CD4-positive, alpha-beta T cell (primary cell): ENCODE data around the gene REV3L. TPM values are rescaled to one million over a fixed set of nuclear protein-coding genes. Genes with fewer than 3 reads are reported as not detected.

Source experiments
- ATAC-seq: fragments of 200-7000 bp; cut with Tn5 transposase; one replicate; pipeline ENCODE4 v1.10.0; 2022; ENCODE audit warnings: mild to moderate bottlenecking; ENCODE audit not compliant: poor library complexity
- CTCF ChIA-PET: fragments of 350-600 bp; sonication (Branson Sonifier 250); formaldehyde crosslinking; loops from one replicate; lab custom pipeline; 2021; ENCODE audit warnings: antibody characterized with exemption, inconsistent platforms; lab: Charles Lee
- POLR2A ChIA-PET: fragments of 350-600 bp; sonication (Branson Sonifier 250); formaldehyde crosslinking; loops from one replicate; lab custom pipeline; 2021; ENCODE audit warnings: antibody characterized with exemption, inconsistent platforms; lab: Charles Lee
- DNase-seq, 14 experiments: peaks; one replicate each; pipeline ENCODE4 v3.0.0-alpha.2; 2013 to 2020; ENCODE audit warnings: mixed read lengths in 2 of 14
- H3K27ac ChIP-seq, 2 donors: one replicate each; pipeline versions ENCODE4 v1.5.1 to v1.7.0; 2013; ENCODE audit warnings: low read length in 2 of 2, low read depth in 1 of 2, mild to moderate bottlenecking in 1 of 2
- H3K27me3 ChIP-seq, 2 experiments: 1 replicate in 1 of 2; 2 replicates in 1 of 2; pipeline versions ENCODE4 v1.6.1 to v1.7.0; 2013; ENCODE audit warnings: low read length in 2 of 2, control low read depth in 1 of 2, mild to moderate bottlenecking in 1 of 2, moderate library complexity in 1 of 2; ENCODE audit not compliant: insufficient read depth in 2 of 2, control insufficient read depth in 1 of 2
- H3K36me3 ChIP-seq: one replicate; pipeline ENCODE4 v1.6.1; 2013; ENCODE audit warnings: low read length, control low read depth; ENCODE audit not compliant: insufficient read depth
- H3K4me1 ChIP-seq: one replicate; pipeline ENCODE4 v1.6.1; 2013; ENCODE audit warnings: low read length, control low read depth; ENCODE audit not compliant: insufficient read depth
- H3K4me3 ChIP-seq: one replicate; pipeline ENCODE4 v1.5.1; 2013; ENCODE audit warnings: mild to moderate bottlenecking, low read length, moderate library complexity
- H3K9me3 ChIP-seq, 2 experiments: 1 replicate in 1 of 2; 2 replicates in 1 of 2; pipeline versions ENCODE4 v1.6.1 to v1.7.0; 2013; ENCODE audit warnings: low read length in 2 of 2, mild to moderate bottlenecking in 2 of 2, control low read depth in 1 of 2, moderate library complexity in 1 of 2; ENCODE audit not compliant: control insufficient read depth in 1 of 2, insufficient read depth in 1 of 2
- H3K27ac Mint-ChIP-seq: one replicate; pipeline ENCODE4 v1.8.0; 2020; ENCODE audit warnings: mixed read lengths
- H3K27me3 Mint-ChIP-seq: one replicate; pipeline ENCODE4 v1.8.0; 2021; ENCODE audit warnings: mixed read lengths
- H3K36me3 Mint-ChIP-seq: one replicate; pipeline ENCODE4 v1.8.0; 2021; ENCODE audit warnings: low read depth, mixed read lengths
- H3K4me1 Mint-ChIP-seq: one replicate; pipeline ENCODE4 v1.8.0; 2021; ENCODE audit warnings: low read depth, mixed read lengths
- H3K4me3 Mint-ChIP-seq: one replicate; pipeline ENCODE4 v1.8.0; 2020; ENCODE audit warnings: mild to moderate bottlenecking, mixed read lengths
- H3K9me3 Mint-ChIP-seq: one replicate; pipeline ENCODE4 v1.8.0; 2020; ENCODE audit warnings: mixed read lengths
- CTCF ChIP-seq: fragments of 200-600 bp; IDR thresholded peaks from one replicate; pipeline ENCODE4 v1.8.0; 2022; ENCODE audit warnings: antibody characterized with exemption, mild to moderate bottlenecking
- intact Hi-C, 2 experiments: fragments of 100-400 bp; cut with DNase I in 1 of 2; cut with micrococcal nuclease in 1 of 2; formaldehyde crosslinking; loops; one replicate each; pipeline versions ENCODE4 v1.15.1 to v1.9.0; 2023 to 2025; cut with DNase I, micrococcal nuclease
- total RNA-seq, 174 experiments: library from RNA in 2 of 174; stranded (reverse) in 2 of 174; gene quantifications; one replicate each; pipeline ENCODE4 v1.2.3 and lab custom pipeline; 2021 to 2026

The REV3L gene
- total RNA-seq, 2 experiments from 2014 or later, result 17.0 to 20.6 TPM

GRCh38 chr6:111486475-111486874 is 3.5 kb upstream of the REV3L start:
- POLR2A ChIA-PET, result interaction anchor here (0.7 to 1.5 kb wide), 4 partner anchors 119 to 526 kb away, joined by 3 to 7 read pairs (median 3); partner anchors contain the start of gene TRAF3IP2
- CTCF ChIA-PET, result no interaction called here
- intact Hi-C loops, result loop anchor here (5.0 to 10.0 kb wide), 5 partner anchors 81 to 672 kb away; partner anchors contain the start of genes AMD1 (in 1 of the 2), CDK19 (in 1 of the 2) and SLC16A10 (in 1 of the 2)
- no peaks in the 10 kb centered on the region for H3K27me3 ChIP-seq
- H3K4me1 Mint-ChIP-seq, result peaks cover 47% of the 10 kb centered on the region
- no peaks in the 10 kb centered on the region for H3K27me3 Mint-ChIP-seq
- H3K4me3 Mint-ChIP-seq, result peak overlapping the region; percentile 18
- no peak for ATAC-seq
- peak overlapping the region; percentile 70 for H3K27ac Mint-ChIP-seq
- no peak for TF ChIP-seq CTCF
- H3K9me3 ChIP-seq, result no peaks in the 10 kb centered on the region
- no peak overlapping the region for H3K4me3 ChIP-seq
- H3K27ac ChIP-seq, result peak overlapping the region in 1 of 2 donors; percentile 52
- H3K36me3 Mint-ChIP-seq, result peaks cover 28% of the 10 kb centered on the region
- H3K9me3 Mint-ChIP-seq, result no peaks in the 10 kb centered on the region
- no peaks in the 10 kb centered on the region for H3K36me3 ChIP-seq
- no peak for DNase-seq
- peaks cover 29% of the 10 kb centered on the region for H3K4me1 ChIP-seq

- POLR2A ChIA-PET, result interaction anchor here (1.1 to 3.3 kb wide), 6 partner anchors 82 to 670 kb away, joined by 3 to 40 read pairs (median 7); partner anchors contain the start of genes AMD1, CDK19, FAM229B and TRAF3IP2
- ATAC-seq (no peak), DNase-seq (no peak)
- no peaks in the 10 kb centered on the region for H3K27me3 ChIP-seq
- peaks cover 55% of the 10 kb centered on the region for H3K4me1 Mint-ChIP-seq
- H3K9me3 Mint-ChIP-seq, result no peaks in the 10 kb centered on the region
- peaks cover 30% of the 10 kb centered on the region for H3K36me3 Mint-ChIP-seq
- no peak for TF ChIP-seq CTCF
- H3K9me3 ChIP-seq, result no peaks in the 10 kb centered on the region
- H3K36me3 ChIP-seq, result no peaks in the 10 kb centered on the region
- CTCF ChIA-PET, result interaction anchor here (2.2 kb wide), 1 partner anchor 226 kb away, joined by 6 read pairs; a partner anchor contains a TSS
- no peak overlapping the region for H3K4me3 ChIP-seq
- peak overlapping the region; percentile 79 for H3K4me3 Mint-ChIP-seq
- peak overlapping the region; percentile 61 for H3K27ac Mint-ChIP-seq
- no peak overlapping the region for H3K27ac ChIP-seq
- H3K4me1 ChIP-seq, result peaks cover 30% of the 10 kb centered on the region
- intact Hi-C loops, result loop anchor here (5.0 to 10.0 kb wide), 5 partner anchors 82 to 671 kb away; partner anchors contain the start of genes AMD1 (in 1 of the 2), CDK19 (in 1 of the 2) and SLC16A10 (in 1 of the 2)
- no peaks in the 10 kb centered on the region for H3K27me3 Mint-ChIP-seq
These were observed 2.3 kb upstream of the REV3L start for GRCh38 chr6:111485342-111485741.

- Mint-ChIP-seq H3K4me1 (peaks cover 57% of the 10 kb centered on the region), H3K4me3 (peak overlapping the region; percentile 99), H3K27me3 (no peaks in the 10 kb centered on the region), H3K36me3 (peaks cover 30% of the 10 kb centered on the region), H3K27ac (peak overlapping the region; percentile 98), H3K9me3 (no peaks in the 10 kb centered on the region)
- Histone ChIP-seq H3K4me1 (peaks cover 30% of the 10 kb centered on the region), H3K27me3 (no peaks in the 10 kb centered on the region), H3K9me3 (no peaks in the 10 kb centered on the region), H3K36me3 (no peaks in the 10 kb centered on the region), H3K4me3 (peak overlapping the region; percentile 69), H3K27ac (peak overlapping the region; percentile 91 to 98)
- peak in 3 of 14 experiments; percentile 3 to 37 (median 30) for DNase-seq
- intact Hi-C loops, result loop anchor here (5.0 to 10.0 kb wide), 9 partner anchors 122 to 670 kb away; partner anchors contain the start of genes CDK19 (in 2 of the 2), AMD1 (in 1 of the 2), FAM229B (in 1 of the 2) and RPF2 (in 1 of the 2)
- TF ChIP-seq CTCF, result no peak
- CTCF ChIA-PET, result interaction anchor here (0.7 to 2.2 kb wide), 2 partner anchors 226 to 558 kb away, joined by 3 to 6 read pairs; a partner anchor contains a TSS
- POLR2A ChIA-PET, result interaction anchor here (1.0 to 3.3 kb wide), 8 partner anchors 69 to 669 kb away, joined by 3 to 59 read pairs (median 7); partner anchors contain the start of genes AMD1, CDK19, FAM229B and TRAF3IP2
- no peak for ATAC-seq
These were observed 1.6 kb upstream of the REV3L start for GRCh38 chr6:111484633-111484930.
